Left renal cortex interstitium (tissue), 4 donors: Measurements from ENCODE around the gene NUBP2. TPM values are rescaled to one million over a fixed set of nuclear protein-coding genes. Genes with fewer than 3 reads are reported as not detected.
"Not testable (repeated sequence)": the region's sequence is repeated elsewhere in the genome, so short reads cannot be mapped to it uniquely, and the experiment has no call there.

ENCODE experiments used
- DNase-seq, 4 donors: peaks; one replicate each; pipeline ENCODE4 v3.0.0-alpha.2; 2013; ENCODE audit warnings: low read depth in 4 of 4, low spot score in 2 of 4, missing footprints in 1 of 4
- polyA plus RNA-seq, 4 donors: library from polyadenylated mRNA; unstranded; fragments of 120-200 nt; gene quantifications; one replicate each; pipeline ENCODE4 v1.2.1, GENCODE V29; 2013; ENCODE audit not compliant: insufficient read length in 4 of 4

NUBP2 gene
- polyA plus RNA-seq, 4 donors = 35.4 to 69.3 (median 56.4) TPM

- no peak for DNase-seq
These were observed 12.3 kb downstream of the NUBP2 start for GRCh38 chr16:1794908-1795666.

GRCh38 chr16:1799263-1799662 is 16.5 kb downstream of the NUBP2 start:
- not testable (repeated sequence) for DNase-seq

GRCh38 chr16:1800701-1801100 is 17.9 kb downstream of the NUBP2 start:
- DNase-seq = no peak

DNA sequence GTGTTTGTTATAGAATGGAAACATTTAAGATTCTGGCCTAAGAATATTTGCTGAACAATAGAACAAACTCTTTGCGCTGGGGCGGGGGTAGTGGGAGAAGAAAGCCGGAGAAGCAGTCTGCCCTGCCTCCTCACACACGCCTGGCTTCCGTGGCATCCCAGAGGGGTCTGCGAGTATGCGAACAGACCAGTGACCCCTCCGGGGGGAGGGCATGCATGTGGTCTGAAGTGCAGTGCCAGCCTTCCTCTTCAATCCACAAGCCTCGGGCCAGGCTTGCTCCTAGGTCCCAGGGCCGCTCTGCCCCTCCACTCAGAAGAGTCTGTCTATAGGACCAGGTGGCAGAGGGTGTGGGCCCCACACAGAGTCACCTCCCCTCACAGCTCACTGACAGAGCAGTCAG is 24.9 kb downstream of the NUBP2 start:
- no peak for DNase-seq

DNA sequence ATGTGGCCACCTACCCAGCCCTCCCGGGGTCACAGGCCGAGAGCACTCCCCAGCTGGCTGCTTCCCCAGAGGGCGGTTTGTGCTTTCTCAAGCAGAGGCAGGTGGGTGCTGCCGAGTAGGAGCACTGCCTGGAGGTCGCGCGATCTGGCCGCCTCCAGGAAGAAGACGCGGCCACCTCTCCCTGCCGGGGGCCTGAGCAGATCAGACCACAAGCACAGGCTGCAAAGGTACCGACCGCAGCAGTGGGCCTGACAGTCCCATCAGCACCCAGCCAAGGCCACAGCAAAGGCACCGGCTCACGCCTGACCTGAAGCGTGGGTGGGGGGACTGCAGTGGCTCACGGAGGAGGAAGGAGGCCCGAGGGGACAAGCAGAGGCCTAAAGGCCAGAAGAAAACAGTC is 25.9 kb downstream of the NUBP2 start:
- no peak for DNase-seq

DNA sequence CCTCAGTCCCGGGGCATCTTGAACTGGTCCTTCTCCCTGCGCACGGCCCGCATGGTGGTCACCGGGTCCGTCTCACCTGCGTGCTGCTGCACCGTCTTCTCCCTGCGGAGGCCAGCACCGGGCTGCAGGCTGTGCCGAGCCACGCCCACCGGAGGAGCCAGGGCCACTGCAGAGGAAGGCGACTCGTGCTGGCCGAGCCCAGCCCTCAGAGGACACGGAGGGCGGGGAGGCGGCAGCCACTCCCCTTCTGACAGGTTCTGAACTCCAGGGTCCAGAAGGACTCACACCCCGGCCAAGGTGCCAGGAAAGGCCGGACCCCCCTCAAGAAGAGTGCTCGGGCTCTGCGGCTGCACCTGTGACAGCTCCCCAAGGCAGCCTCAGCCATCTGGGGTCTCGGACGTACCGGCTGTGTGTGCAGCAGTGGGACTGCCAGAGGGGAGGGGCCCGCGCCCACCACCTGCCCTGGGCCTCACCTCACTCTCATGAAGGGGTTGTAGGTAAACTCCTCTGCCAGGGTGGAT is 26.6 kb downstream of the NUBP2 start:
- DNase-seq = no peak

DNA sequence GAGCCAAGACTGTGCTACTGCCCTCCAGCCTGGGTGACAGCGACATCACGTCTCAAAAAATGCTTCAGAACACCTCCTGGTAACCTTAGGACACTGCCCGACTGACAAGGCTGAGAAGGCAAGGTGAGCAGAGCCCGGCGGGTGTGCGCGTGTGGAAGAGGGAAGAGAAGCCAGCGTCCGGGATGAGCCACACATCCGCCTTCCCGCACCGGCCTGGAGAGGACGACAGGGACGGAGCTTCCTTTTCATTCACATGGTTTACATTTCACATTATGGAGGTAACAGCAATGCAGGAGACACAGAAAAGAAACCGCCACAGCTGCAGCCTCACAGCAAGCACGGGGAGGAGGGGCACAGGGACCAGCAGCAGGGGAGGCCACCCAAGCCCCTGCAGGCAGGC is 27.3 kb downstream of the NUBP2 start:
- no peak for DNase-seq

DNA sequence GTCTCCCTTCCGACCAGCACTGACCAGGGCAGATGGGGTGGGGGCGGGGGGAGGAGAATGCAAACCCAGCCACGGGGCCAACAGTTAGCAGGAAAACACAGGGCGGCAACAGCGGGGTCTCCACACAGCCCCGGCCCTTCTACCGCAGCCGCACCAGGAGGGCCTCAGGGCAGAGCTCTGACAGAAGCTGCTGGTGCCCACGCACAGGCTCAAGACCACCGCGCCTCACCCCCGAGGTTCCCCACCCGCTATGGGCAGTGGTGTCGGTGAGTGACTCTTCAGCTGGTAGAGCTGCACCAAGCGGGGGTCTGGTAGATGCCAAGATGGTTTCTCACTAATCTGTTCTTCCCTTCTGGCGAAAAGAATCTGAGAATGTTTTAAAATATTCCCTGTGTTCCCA is 27.8 kb downstream of the NUBP2 start:
- DNase-seq = no peak

DNA sequence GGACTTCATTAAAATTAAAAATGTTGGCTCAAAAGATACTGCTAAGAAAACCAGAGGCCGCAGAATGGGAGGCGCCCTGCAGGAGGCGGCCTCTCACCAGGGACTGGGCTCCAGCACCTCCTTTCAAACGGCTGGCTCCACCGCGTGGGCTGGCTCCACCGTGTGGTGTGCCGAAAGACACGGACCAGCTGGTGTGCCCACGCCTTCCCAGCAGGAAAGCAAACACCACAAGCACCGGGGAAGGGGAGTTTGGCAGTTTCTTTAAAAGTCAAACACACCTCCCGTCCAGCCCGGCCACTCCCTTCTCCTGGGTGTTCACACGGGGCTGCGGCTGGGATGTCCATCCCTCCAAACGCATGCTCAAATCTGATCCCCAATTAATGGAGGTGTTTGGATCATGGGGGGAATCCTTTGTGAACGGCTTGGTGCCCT is 30.0 kb downstream of the NUBP2 start:
- peak in 1 of 4 donors; percentile 58 for DNase-seq

- no peak for DNase-seq
These were observed 32.7 kb downstream of the NUBP2 start for GRCh38 chr16:1815461-1815860.

GRCh38 chr16:1816396-1817275 is 33.9 kb downstream of the NUBP2 start:
- DNase-seq = no peak

DNA sequence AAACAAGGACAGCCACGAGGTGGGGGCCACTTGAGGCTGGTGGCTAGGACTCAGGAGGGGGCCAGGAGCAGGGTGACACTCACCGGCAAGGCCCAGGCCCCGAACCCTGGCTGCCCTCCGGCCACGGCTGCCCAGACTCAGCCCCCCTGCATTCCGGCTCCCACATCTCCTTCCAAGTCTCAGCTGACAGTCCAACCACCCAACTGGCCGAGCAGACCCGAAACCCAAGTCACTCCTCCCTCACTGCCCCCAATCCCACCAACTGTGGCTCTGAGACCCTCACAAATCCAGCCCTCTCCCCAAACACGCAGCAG is 34.5 kb downstream of the NUBP2 start:
- no peak for DNase-seq

DNA sequence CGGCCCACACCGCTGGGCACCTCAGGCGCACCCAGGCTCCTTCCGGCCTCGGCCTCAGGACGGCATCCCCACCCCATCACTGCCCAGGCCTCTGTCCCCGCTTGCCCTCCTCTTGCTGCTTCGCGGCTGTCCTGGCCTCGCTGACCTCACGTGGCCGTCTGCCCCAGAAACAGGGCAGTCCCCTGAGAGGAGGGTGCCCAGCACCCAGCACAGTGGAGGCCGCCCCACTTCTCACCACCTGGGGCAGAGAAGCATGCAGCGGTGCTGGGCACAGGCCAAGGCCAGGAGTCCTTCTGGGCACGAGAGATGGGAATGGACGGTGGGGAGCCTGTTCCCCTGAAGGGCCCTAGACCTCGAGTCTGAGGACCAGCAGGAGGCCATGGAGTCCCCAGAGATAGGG is 35.0 kb downstream of the NUBP2 start:
- DNase-seq = no peak

- no peak for DNase-seq
These were observed 35.6 kb downstream of the NUBP2 start for GRCh38 chr16:1818204-1818872.

GRCh38 chr16:1818873-1819525 is 36.2 kb downstream of the NUBP2 start:
- no peak for DNase-seq

DNA sequence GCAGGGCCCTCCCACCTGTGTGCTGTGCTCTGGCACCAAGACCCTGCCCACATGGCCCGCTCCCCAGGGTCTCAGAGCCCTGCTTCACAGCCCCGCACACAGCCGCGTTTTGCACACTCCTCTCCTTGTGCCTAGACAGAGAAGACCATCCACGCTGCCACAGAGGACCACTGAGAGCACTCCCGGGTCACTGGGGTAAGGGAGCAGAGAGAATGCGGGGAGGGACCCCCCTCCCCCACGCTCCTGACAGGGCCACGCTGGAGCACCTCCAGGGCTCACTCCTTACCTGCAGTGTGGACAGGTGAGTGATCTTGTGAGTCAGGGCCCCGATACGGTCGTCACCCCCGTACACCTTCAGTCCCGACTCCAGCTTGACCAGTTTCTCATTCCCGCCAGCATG is 36.9 kb downstream of the NUBP2 start:
- DNase-seq = no peak

DNA sequence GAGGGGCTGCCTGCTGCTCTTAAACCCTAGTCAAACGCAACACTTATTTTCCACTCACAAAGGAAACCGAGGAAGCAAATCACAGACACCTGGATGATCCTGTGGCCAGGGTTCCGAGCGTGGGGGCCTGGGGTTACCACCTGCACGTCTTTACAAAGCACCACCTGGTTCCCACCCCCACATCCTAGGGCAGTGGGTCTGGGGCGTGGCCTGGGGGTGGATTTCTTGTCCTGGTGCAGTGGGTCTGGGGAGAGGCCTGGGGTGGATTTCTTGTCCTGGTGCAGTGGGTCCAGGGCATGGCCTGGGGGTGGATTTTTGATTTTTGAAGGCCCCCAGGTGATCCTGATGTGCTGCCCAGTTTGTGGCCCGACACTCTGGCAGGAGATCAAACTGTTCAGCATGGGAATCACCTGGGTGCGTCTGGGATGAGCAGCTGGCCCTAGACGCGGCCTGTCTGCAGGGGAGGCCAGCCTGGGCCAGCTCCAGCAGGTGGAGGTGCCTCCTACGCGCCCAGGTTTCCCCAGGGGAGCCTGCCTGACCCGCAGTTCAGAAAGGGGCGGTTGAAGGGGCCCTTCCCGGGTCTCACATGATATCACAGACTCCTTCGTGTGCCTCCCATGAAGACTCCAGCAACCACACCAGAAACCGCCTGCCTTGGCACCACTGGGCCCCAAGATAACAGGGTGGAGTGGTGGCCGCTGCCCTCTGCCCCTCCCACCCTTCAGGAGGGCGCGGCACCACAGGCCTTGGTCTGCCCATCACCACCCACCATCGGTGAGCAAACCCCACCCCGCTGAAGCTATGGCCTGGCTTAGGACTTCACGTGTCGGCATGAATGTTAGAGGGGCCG is 37.6 kb downstream of the NUBP2 start:
- no peak for DNase-seq

DNA sequence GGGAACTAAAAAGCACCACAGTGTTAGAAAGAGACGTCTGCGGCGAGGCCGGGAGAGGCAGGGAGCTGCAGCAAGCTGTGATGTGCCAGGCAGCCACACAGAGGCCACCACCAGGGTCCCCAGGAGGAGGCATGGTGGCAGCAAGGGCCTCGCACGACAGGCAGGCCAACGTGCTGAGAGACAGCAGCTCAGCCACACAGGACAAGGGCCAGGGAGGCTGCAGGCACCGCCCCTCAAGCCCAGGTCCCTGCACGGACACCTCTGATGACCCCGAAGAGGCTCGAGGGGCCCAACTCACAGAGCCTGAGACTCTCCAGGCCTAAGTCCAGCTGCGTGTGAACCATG is 38.2 kb downstream of the NUBP2 start:
- no peak for DNase-seq

GRCh38 chr16:1821861-1822611 is 39.3 kb downstream of the NUBP2 start:
- no peak for DNase-seq
